Fibroblast of upper back skin (primary cell): ENCODE measurements around the gene DBR1.
"Not testable (repeated sequence)": the region's sequence is repeated elsewhere in the genome, so short reads cannot be mapped to it uniquely, and the experiment has no call there.

Source experiments
- DNase-seq: peaks from one replicate; pipeline ENCODE4 v3.0.0-alpha.2; 2013

Gene DBR1

DNA sequence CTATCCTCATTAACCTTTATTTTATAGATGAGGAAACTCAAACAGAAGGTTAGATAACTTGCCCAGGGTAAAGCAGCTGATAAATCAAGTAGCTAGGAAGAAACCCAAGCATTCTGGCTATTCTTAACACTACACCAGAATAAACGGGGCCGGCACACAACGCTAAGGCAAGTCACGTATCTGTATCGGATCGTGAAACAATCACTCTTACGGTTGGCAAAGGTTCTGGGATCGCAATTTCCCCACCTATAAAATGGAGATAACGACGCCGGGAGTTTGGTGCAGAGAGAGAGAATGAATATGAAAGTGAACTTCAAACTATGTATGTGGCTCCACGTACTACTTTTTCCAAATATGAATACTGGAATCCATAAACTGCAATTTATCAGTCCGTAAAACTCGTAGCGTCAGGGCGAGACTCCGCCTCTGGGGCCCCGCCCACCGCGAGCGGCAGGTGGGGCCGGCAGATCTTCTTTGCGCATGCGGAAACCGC is 12.1 kb upstream of the DBR1 start:
- DNase-seq, result peak; percentile 85

- no peak for DNase-seq
Measured at GRCh38 chr3:138186221-138186620, 11.5 kb upstream of the DBR1 start.

- DNase-seq, result no peak
Measured at GRCh38 chr3:138184994-138185393, 10.3 kb upstream of the DBR1 start.

DNA sequence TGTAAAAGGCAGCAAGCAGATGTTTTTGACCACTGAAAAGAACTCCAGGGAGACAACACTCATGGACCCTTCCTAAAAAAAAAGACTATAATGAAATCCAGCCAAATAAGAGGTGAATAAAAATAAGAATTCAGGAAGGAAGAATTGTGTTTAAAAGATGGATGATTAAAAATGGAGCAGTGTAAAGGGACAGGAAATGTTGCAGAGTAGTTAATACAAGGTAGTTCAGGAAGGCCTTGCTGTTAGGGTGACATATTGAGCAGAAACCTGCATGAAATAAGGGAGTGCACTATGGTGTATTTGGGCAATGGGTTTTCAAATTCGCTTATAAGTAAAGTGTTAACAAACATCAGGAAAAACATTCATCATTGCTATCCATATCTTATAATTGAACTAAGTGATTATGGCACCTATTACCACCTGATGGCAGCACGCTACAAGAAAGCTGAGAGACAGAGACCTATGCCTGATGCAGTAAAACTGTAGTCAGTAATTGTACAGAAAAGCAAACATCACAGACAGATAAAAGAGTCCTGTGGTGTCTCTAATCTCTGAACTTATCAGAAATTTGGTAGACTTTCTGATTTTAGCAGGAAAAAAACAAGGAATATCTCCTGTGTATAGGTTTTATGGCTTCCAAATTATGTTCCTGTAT is 5.8 kb upstream of the DBR1 start:
- DNase-seq, result peak; percentile 44

DNA sequence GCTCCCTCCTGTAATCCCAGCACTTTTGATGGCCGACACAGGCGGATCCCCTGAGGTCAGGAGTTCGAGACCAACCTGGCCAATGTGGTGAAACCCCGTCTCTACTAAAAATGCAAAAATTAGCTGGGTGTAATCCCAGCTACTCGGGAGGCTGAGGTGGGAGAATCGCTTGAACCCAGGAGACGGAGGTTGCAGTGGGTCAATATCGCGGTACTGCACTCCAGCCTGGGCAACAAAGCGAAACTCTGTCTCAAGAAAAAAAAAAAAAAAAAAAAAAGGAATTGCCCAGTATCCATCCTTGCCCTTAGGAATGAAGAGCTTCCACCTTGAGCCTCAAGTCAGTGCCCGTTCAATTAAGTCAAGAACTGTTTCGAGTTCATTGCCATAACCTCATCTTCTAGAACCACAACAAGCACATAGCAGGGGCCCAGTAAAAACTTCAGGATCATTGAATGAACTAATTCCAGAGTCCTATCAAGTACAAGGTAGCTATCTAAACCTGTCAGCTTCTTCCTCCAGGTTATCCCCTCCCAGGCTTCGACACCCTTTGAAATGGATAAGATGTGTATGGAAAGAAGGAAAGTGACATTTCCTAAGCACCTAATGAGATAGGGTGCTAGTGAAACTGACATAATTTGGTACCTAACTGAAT is 826 bp downstream of the DBR1 start:
- DNase-seq, result no peak

DNA sequence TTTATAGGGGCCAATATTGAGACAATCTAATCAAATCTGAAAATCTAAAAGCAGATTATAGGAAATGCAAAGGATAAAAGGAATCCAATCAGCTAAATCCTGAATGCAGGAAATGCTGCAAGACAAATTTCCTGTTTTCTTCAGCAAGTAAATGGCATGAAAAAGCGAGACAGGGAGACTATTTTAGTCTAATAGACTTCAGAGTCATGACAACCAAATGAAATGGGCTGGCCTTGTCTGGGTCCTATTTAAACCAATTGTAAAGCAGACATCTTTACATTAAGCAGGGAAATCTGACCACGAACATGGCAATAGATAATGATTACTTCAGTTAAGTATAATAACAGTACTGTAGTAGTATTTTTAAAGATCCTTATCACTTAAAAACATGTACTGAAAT is 2.1 kb downstream of the DBR1 start:
- no peak for DNase-seq

GRCh38 chr3:138165061-138165460 is 9.7 kb downstream of the DBR1 start:
- no peak for DNase-seq

GRCh38 chr3:138157743-138158142 is 17.0 kb downstream of the DBR1 start:
- no peak for DNase-seq

DNA sequence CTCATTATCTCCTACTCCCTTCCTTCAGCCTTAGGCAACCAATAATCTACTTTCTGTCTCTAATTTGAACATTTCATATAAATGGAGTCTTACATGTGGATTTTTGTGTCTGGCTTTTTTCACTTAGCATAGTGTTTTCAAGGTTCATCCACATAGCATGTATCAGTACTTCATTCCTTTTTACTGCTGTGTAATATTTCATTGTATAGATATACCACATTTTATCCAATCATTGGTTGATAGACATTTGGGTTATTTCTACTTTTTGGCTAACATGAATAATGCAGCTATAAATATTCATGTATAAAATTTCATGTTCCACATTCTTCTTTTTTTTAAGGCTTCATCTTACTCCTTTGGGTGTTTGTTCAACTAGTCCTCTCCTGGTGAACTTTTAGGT is 20.2 kb downstream of the DBR1 start:
- DNase-seq, result no peak

- no peak for DNase-seq
Measured at GRCh38 chr3:138148503-138148902, 26.2 kb downstream of the DBR1 start.

- not testable (repeated sequence) for DNase-seq
Measured at GRCh38 chr3:138142181-138142580, 32.5 kb downstream of the DBR1 start.

DNA sequence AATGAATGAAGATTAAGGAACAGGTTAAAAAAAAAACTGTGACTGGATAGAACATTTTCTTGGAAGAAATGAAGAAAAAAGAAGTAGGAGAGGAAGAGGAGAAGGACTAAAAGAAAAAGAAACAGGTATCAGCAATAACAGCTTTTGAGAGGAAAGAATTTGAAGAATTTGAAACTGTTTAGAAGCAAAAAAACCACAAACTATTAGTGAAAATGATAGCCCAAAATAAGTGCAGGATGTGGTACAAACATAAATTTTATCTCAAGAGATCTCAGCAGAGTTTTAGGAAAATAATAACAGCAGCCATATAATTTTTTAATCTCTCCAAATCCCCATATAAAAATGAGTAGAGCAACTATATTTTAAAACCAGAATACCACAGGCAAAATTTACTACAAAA is 33.8 kb downstream of the DBR1 start:
- no peak for DNase-seq

DNA sequence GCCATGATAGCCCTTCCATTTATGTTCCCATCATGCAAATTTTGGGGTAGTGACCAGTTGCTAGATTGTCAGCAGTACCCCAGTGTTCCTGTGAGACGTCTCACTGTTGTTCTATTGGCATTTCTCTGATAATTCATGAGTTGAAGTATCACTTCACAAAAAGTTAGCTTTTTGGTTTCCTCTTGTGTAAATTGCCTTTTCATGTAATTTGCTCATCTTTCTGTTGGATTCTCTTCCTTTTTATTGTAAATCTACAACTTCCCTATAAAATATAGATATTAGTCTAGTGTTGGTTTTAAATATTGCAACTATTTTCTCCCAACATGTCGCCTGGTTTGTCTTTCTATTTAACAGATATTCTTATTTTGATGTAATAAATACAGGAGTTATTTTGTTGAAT is 35.0 kb downstream of the DBR1 start:
- no peak for DNase-seq

DNA sequence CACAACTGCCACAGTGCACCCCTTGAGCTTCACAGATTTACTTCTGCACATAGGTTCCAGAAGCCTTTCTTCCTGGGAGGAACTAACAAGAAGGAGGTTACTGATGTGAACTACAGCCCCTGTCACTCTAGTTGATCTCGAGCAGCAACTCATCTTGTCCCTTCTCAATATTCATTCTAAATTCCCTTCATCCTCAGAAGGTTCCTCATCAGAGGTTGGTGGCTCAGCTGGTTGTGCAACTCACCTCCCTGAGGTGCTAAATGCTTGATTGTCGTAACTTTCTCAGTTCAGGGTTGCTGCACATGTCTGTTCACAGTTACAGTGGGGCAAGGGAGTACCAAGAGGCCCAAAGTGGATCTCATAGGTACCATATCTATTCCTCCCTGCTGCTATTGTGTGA is 36.9 kb downstream of the DBR1 start:
- DNase-seq, result no peak

DNA sequence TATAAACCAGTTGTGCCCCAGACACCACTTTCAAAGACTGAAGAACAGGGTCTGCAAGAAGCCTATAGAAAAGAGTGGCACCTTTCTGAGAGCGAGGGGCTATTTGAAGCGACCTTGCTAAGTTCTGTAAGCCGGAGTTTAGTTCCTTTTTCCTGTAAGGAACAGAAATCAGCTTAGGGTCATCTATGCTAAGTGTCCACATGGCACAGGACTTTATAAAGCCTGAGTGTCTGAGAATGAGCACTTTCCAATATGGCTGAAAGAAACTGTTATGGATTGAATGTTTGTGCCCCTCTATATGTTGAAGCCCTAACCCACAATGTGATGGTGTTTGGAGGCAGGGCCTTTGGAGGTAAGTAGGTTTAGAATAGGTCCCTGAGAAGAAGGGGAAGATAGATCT is 38.5 kb downstream of the DBR1 start:
- no peak for DNase-seq

DNA sequence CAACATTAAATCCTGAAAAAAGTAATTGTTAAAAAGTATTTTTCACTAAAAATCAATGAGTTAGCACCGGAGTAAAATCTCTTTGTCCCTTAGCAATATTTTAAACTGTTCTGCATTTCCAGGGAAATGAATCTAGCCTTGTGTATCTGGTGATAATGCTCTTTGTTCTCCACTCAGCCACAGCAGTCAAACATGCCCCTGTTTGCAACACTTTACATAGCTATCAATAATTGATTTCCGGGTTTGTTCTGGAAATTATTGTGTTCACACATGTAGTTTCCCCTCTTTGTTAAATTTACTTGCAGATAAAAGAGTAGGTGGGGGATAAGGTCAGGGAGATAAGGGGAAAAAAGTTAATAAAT is 38.9 kb downstream of the DBR1 start:
- no peak for DNase-seq

DNA sequence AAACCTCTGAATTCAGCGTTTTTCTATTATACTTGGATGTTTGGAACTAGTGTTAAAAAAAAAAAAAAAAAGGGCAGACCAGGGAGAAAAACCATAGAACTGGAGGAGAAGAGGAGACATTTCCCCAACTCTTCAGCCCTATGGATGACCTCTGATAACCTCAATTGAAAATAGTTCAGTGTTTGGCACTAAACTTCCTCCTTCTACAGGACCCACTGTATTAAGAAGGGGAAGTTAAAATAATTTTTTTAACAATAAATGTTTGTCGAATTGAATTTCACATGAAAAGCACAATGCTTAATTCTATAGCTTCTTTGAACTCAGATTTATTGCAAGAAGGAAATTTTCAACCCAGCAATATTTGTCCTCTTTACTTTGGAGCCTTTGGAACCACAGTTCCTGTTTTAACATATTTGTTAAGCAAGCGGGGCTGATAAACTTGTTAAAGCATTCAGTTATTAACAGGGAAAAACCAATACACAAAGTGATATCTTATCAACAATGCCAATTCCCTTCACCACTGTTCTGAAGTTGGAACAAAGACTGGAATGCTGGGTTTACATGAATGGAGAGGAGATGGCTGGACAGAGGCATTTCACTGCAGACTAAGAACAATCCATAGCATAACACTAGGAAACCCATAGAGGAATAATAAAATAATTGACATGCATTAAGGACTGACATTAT is 39.4 kb downstream of the DBR1 start:
- no peak for DNase-seq

DNA sequence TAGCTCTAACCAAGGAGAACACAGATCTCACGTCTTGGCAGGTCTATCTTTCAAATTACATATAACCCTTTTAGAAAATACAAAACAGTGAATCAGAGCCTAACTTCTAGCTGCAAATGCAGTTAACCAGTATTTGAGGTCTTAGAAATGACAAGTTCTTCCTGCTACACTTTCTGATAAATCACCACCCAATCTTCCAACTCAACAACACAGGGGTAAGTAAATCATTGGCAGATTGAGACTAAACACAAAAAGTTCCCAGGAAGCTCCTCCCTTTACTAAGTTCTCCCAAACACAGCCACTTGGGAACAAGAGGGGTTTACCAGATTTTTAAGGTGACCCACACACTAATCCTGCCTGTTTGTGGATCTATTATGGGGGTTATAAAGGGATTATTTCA is 42.5 kb downstream of the DBR1 start, which contains the start of gene A4GNT:
A4GNT (minus strand) TSS at position 152 of the 400 bp plus-strand sequence. CDS start 1,134 bp downstream, outside the sequence.
- DNase-seq, result no peak

GRCh38 chr3:138127636-138128365 is 46.9 kb downstream of the DBR1 start:
- DNase-seq, result no peak

DNA sequence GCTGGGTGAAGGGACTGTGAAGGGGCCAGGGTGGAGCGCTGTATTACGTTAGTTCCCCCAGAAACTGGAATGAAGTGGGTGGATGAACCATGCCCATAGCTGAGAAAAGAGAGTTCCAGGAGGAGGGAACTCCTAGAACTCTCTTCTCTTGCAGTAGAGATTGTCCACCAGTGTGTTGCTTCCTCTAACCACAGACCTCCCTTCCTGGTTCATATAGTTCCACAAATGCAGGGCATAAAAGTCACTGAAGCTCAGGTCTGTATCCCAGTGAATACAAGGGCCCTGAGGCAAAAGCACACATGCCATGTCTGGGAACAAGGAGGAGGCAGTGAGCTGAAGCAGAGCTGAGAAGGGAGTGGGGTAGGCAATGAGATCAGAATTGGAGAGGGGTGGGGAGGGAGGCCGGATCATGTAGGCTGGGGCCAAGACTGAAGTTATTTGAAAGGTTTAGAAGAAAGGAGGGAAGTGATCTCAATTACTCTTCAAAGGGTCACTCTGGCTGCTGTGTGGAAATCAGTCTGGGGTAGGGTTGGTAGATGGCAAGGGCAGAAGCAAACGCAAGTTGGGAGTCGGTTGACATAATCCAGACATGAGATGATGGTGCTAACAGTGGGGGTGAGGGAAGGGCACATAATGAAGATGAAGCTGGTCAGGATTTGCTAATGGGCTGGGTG is 49.0 kb downstream of the DBR1 start:
- no peak for DNase-seq

- DNase-seq, result peak; percentile 41
Measured at GRCh38 chr3:138124706-138125355, 49.9 kb downstream of the DBR1 start.

DNA sequence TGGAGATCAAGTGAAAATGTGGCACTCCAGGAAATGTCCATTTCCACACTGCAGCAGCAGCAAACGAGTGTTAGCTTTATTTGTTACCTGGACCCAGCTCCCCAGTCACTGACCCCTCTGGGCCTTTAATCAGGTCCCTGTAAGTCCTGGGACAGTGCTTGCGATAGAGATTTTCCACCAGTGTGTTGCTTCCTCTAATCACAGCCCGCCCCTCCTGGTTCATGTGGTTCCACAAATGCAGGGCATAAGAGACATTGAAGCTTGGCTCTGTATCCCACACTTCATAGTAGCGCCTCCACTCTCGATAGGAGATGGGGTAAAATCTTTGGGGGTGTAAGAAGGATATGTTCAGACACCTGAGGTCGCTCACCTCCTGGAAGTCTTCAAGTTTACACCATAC is 50.5 kb downstream of the DBR1 start:
- no peak for DNase-seq
